ENCODE results near the gene HSPA6.
"Not testable (repeated sequence)": the region's sequence is repeated elsewhere in the genome, so short reads cannot be mapped to it uniquely, and the experiment has no call there.

The HSPA6 gene

GRCh38 chr1:161557506-161558450 lies 33.4 kb downstream of the HSPA6 start:
- not testable (repeated sequence) for DNase-seq (ENCODE audit: low read depth in 1 of 2, low spot score in 1 of 2)

- DNase-seq (ENCODE audit: low read depth in 1 of 2, low spot score in 1 of 2), result not testable (repeated sequence)
Observed at GRCh38 chr1:161560960-161561715, 36.8 kb downstream of the HSPA6 start.

GRCh38 chr1:161562441-161562840 lies 38.1 kb downstream of the HSPA6 start:
- not testable (repeated sequence) for DNase-seq (ENCODE audit: low read depth in 1 of 2, low spot score in 1 of 2)

GRCh38 chr1:161563522-161563921 lies 39.2 kb downstream of the HSPA6 start:
- DNase-seq (ENCODE audit: low read depth in 1 of 2, low spot score in 1 of 2), result not testable (repeated sequence)

- not testable (repeated sequence) for DNase-seq (ENCODE audit: low read depth in 1 of 2, low spot score in 1 of 2)
Observed at GRCh38 chr1:161566602-161566960, 42.2 kb downstream of the HSPA6 start.

GRCh38 chr1:161571703-161572102 lies 47.4 kb downstream of the HSPA6 start:
- not testable (repeated sequence) for DNase-seq (ENCODE audit: low read depth in 1 of 2, low spot score in 1 of 2)
